Hindlimb muscle (tissue), 1 donor: Measurements from ENCODE around the gene PBX1. TPM values are rescaled to one million over a fixed set of nuclear protein-coding genes. Genes with fewer than 3 reads are reported as not detected.

Experiments used
- DNase-seq: peaks from one replicate; pipeline ENCODE4 v3.0.0-alpha.2; 2013
- polyA plus RNA-seq: library from polyadenylated mRNA; unstranded; fragments of 120-200 nt; gene quantifications from one replicate; pipeline ENCODE4 v1.2.1, GENCODE V29; 2013; ENCODE audit not compliant: insufficient read length

The PBX1 gene
- polyA plus RNA-seq, 1 donor: 55.4 TPM

- DNase-seq: no peak
These were observed 279.8 kb downstream of the PBX1 start for GRCh38 chr1:164838786-164839185.

- DNase-seq: no peak
These were observed 282.0 kb downstream of the PBX1 start for GRCh38 chr1:164840936-164841335.

- no peak for DNase-seq
These were observed 282.9 kb downstream of the PBX1 start for GRCh38 chr1:164841702-164842465.

GRCh38 chr1:164842870-164843269 lies 283.9 kb downstream of the PBX1 start:
- peak; percentile 4 for DNase-seq

GRCh38 chr1:164843743-164844500 lies 284.9 kb downstream of the PBX1 start:
- no peak for DNase-seq

- DNase-seq: no peak
These were observed 288.0 kb downstream of the PBX1 start for GRCh38 chr1:164846731-164847691.

- no peak for DNase-seq
These were observed 294.2 kb downstream of the PBX1 start for GRCh38 chr1:164853146-164853545.

- no peak for DNase-seq
These were observed 296.8 kb downstream of the PBX1 start for GRCh38 chr1:164855716-164856329.

GRCh38 chr1:164856381-164856780 lies 297.4 kb downstream of the PBX1 start:
- no peak for DNase-seq

GRCh38 chr1:164857439-164857838 lies 298.5 kb downstream of the PBX1 start:
- DNase-seq: no peak

GRCh38 chr1:164858096-164858632 lies 299.2 kb downstream of the PBX1 start:
- no peak for DNase-seq

- DNase-seq: no peak
These were observed 302.6 kb downstream of the PBX1 start for GRCh38 chr1:164861632-164862031.

- no peak for DNase-seq
These were observed 304.1 kb downstream of the PBX1 start for GRCh38 chr1:164863056-164863455.

- DNase-seq: no peak
These were observed 305.2 kb downstream of the PBX1 start for GRCh38 chr1:164864161-164864560.

GRCh38 chr1:164865385-164865784 lies 306.4 kb downstream of the PBX1 start:
- no peak for DNase-seq

- no peak for DNase-seq
These were observed 308.6 kb downstream of the PBX1 start for GRCh38 chr1:164867590-164867989.

GRCh38 chr1:164868990-164869389 lies 310.0 kb downstream of the PBX1 start:
- DNase-seq: no peak

GRCh38 chr1:164875518-164875917 lies 316.5 kb downstream of the PBX1 start:
- DNase-seq: no peak

- no peak for DNase-seq
These were observed 317.6 kb downstream of the PBX1 start for GRCh38 chr1:164876398-164877116.

GRCh38 chr1:164880199-164880598 lies 321.2 kb downstream of the PBX1 start:
- DNase-seq: no peak

- DNase-seq: no peak
These were observed 321.7 kb downstream of the PBX1 start for GRCh38 chr1:164880644-164881043.
